GM04503 (cell line): ENCODE measurements around the gene MYO9A.

ENCODE experiments used
- DNase-seq: peaks from one replicate; pipeline ENCODE4 v3.0.0-alpha.2; 2012; ENCODE audit warnings: low read depth

The MYO9A gene

DNA sequence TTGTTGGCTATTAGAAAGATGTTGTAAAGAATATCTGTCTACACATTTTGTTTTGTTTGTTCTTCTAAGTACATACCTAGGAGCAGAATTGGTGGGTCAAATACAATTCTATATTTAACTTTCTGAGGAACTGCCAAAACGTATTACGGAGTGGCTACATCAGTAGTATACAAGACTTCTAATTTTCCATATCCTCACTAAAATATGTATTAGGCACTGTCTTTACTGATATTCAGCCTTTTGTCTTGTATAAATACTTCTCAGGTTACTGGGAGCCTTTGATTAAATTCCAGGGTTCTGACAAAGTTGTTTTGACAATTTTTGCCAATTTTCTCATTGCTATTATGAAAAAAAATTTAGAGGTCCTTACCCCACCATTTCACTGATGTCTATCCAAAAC is 160.9 kb downstream of the MYO9A start:
- no peak for DNase-seq

DNA sequence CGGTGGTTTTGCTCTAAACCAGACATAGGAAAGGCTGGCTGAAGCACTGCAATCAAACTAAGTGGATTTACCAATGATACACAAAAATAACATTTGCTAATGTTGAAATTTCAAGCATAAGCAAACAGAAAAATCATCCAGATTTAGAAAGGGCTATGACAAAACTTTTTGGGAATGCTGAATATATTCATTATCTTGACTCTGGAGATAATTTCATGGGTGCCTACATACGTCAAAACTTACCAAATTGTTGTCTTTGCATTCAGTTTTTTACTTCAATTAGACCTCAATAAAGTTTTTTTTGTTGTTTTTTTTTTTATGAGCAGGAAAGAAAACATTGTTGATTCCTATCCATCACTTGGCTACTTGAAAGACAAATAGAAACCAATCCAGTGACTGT is 166.8 kb downstream of the MYO9A start:
- DNase-seq, result no peak

DNA sequence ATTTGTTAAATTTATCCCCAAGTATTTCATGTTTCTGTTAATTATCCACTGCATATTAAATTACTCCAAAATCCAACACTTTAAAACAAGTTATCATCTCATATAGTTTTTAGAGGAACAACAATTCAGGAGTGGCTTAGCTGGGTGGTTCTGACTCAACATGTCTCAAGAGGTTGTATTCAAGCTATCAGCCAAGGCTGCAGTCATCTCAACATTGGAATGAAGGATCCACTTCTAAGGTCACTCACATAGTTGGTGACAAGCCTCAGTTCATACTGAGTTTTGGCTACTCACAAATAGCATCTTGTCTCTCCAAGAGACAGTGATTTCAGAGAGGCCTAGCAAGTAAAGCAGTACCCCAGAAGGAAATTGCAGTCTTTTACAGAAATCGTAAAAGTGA is 172.9 kb downstream of the MYO9A start:
- DNase-seq, result peak; percentile 2

DNA sequence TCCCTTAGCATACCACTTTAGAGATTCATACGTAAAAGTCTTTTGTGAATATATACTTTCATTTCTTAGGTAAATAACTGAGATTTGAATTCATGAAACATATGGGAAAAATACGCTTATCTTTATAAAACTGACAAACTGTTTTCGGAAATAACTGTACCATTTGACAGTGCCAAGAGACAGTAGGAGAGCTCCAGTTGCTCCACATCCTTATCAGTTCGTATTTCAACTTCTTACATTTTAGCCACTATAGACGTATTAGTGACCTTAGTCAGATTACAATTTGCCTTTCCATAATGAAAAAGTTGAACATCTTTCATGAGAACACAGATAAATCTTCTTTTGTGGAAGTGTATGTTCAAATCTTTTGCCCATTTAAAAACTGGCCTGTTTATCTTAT is 174.1 kb downstream of the MYO9A start:
- no peak for DNase-seq

DNA sequence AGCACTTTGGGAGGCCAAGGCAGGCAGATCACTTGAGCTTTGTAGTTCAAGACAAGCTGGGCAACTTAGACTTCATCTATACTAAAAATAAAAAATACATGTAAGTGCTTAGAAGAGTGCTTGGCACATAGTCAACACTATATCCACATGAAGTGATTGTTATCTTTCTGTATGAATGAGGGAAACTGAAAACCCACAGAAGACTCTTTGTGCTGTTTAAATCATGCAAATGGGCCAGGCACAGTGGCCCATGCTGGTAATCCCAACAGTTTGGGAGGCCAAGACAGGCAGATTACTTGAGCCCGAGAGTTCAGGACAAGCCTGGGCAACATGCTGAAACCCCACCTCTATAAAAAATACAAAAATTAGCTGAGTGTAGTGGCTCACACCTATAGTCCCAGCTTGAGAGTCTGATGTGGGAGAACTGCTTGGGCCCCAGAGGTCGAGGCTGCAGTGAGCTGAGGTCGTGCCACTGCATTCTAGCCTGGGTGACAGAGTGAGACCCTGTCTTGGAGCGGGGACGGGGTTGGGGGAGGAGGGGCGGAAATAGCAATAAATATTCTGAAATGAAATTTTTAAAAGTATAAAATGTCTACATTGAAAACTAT is 177.9 kb downstream of the MYO9A start:
- DNase-seq, result no peak

DNA sequence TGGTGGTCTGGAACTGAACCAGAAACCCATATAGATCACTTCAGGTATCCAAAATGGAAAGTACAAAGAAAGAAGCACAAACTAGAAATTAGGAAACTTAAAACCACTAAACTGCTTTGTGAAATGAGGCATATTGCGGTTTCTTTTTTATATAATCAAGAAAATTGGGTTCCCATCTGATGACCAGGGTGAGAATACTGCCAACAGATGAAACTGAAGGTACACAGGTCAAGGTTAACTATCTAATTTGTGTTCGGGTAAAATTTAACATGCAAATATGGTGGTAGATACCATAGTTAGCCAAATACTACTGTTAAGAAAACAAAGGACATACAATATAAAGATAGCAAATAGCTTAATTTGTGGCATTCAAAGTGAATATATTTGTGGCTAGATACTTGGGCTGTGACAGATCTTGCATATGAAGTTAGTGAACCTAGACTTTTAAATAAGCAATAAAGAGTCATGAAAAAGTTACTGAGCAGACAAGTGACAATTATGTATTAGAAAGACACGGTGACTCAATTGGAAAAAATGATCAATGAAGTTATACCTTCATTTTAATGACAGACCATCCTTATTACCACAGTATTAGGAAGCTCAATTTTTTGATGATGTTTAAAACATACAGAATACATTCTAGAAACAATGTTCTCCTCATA is 180.2 kb downstream of the MYO9A start:
- DNase-seq, result no peak

DNA sequence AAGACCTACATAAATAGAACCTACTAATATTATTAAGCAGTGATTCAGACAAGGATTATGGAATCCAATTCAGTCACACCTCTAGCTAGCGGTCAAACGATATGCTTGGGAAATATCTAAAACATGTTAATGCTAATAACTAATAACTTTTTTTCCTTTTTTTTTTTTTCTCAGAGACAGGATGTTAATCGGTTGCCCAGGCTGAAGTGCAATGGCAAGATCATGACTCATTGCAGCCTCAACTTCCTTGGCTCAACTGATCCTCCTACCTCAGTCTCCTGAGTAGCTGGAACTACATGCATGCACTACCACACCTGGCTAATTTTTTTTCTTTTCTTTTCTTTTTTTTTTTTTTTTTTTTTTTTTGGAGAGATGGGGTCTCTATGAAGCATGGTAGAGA is 183.5 kb downstream of the MYO9A start:
- no peak for DNase-seq

DNA sequence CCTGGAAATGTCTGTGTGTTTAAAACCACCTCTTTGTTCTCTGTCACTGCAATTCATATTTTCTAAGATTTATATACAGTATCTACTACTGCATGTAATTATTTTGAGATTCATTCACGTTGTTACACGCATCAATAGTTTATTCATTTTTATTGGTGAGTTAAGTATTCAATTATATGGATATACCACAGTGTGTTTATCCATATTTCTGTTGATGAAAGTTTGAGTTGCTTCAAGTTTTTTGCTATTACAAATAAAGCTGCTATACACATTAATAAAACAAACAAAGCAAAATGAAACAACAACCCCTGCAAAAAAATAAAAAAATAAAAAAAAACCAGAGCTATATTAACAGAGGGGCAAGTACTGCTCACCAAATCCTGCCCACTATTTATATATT is 185.3 kb downstream of the MYO9A start:
- no peak for DNase-seq

DNA sequence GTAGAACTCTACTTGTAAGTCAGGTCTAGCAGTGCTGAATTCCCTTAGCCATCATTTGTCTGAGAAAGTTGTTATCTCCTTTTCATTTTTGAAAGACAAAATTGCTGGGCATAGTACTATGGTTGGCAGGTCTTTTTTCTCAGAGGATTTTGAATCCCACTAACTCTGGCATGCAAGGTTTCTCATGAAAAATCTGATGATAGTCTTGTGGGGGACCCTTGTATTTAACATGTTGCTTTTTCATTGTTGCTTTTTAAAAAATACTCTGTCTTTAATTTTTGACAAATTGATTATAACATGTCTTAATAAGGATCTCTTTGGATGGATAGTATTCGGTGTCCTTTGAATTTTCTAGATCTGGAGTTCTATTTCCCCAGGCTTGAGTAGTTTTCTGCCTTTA is 186.7 kb downstream of the MYO9A start:
- DNase-seq, result no peak

DNA sequence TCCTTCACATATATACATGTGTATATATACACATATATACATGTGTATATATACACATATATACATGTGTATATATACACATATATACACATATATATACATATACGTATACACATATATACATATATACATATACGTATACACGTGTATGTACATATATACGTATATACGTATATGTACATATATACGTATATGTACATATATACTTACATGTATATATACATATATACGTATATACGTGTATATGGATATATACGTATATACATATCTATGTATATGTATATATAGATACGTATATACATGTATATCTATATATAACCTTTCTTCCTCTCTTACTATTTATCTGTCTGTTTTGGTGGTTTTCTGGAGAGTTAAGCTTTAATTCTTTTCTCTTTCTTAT is 192.8 kb downstream of the MYO9A start:
- no peak for DNase-seq

DNA sequence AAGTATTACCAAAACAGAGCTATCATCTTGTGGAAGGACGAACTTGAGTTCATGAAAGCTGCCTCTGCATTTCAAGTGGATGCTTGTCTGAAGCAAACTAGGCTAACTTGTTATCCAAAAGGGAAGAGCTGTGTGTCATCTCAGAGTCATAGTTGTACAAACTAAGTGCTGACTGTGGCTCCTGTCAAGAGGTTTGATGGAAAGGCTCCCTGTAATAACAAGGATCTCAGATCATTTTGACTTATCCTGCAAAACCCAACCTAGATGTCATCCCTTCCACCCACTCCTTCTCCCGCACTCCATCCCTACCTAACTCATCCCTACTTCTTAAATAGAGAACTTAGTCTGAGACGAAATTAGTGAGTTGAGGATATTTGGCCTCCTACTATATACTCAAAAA is 196.8 kb downstream of the MYO9A start:
- DNase-seq, result no peak

DNA sequence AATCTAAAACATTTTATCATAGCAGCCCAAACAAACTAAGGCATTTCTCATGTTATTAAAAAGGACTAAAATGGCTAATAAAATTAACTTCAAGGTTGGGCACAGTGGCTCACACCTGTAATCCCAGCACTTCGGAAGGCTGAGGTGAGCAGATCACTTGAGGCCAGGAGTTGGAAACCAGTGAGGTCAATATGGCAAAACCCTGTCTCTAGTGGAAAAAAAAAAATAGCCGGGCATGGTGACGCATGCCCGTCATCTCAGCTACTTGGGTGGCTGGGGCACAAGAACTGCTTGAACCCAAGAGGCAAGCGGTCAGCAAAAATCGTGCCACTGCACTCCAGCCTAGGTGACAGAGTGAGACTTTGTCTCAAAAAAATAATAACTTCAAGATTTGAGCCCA is 197.4 kb downstream of the MYO9A start:
- no peak for DNase-seq

DNA sequence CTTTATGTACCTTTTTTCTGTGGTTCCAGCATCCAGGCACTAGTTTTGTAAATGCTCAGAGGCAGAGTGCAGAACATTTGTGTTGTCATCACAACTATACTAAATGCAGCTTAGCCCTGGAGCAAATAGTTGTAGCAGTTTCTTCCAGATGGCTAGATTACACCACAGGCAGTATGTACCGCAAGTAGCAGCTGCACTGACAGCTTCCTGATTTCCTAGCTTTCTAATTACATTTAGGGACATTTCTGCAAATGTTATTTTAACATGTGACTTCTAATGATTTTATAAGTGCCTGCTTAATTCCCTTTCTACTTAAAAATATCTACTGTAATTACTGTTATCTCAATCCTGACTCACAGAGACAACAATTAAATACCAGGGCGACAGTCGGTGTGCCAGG is 201.1 kb downstream of the MYO9A start:
- DNase-seq, result no peak

DNA sequence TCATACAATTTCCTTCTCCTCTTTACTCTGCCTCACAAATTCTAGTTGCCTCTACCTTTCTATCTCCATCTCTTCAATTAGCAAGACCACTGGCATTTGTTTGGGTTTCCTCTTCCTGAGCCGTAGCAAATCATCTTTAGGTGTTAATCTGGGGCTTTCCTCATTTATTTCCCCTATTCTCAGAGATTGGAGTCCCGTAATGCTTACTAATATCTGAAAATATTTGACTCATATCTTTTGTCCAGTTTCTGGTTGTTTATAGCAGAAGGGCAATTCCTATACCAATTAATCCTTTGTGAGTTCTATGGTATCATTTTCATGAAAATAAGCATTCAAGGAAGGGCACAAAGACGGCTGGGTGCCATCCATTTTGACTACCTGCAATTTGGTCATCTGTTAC is 203.9 kb downstream of the MYO9A start:
- DNase-seq, result no peak

DNA sequence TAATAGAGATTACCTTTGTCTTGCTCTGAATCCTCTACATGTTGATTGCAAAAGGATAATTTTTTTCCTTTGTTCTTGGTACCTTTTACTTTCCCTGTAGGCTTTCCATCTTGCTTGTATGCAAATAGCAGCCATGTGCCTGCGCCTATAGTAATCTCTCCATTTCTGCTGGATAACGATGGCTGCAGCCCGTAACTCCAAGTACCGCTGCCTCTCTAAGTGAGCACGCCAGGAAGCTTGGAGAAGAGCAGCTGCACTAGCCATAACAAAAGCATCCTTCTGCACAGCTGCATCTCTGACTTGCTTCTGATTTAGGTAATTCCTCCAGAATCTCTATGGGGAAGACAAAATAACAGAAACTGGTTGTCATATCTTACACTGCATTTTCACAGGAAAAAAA is 218.3 kb downstream of the MYO9A start:
- DNase-seq, result no peak

DNA sequence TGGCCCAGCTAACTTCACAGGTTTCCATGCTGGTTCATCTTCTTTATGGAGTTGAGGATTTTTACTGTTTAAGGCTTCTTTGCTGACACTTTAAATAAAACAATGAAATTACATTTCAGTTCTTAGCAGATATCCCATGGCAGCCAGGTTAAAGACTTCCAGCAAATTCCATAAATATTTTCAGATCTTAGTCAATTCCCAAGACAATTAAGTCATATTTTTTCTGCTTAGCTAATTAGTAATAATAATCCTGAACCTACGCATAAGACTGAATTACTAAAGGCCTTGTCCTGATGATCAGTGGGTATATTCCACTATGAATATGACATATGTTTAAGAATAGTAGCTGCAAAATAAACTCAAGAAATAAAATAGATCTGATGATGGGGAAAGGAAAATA is 224.3 kb downstream of the MYO9A start:
- peak; percentile 12 for DNase-seq

DNA sequence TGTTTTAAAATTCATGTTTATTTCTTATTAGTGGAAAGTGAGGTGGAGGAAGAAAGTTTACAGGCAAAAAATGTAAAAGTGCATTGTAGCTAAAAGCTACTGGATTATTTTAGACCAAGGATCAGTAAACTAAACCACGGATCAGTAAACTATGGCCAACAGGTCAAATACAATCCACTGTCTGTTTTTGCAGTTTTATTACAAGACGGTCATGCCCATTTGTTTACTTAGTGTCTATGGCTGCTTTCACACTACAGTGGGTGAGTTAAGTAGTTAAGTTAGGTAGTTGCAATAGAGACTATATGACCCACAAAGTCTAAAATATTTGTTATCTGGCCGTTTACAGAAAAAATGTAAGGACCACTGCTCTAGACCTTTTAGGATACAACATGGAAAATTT is 225.6 kb downstream of the MYO9A start:
- DNase-seq, result no peak

DNA sequence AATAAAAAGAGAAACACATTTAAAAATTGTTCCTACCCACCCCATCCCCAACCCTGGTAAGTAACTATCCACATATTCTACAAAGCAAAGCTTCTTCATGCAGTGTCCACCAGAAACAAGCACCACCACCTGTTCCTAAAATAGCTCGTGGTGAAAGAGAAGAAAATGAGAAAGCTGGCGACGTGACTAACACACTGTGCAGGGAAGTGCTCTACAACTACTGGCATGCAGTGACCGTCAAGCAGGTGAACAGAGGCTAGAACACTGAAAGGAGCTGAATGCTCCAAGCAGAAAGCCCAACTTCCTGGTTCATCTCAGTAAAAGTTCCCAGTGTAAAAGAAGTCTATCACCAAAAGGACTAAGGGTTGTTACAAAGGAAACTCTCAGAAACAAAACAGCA is 226.9 kb downstream of the MYO9A start:
- no peak for DNase-seq

DNA sequence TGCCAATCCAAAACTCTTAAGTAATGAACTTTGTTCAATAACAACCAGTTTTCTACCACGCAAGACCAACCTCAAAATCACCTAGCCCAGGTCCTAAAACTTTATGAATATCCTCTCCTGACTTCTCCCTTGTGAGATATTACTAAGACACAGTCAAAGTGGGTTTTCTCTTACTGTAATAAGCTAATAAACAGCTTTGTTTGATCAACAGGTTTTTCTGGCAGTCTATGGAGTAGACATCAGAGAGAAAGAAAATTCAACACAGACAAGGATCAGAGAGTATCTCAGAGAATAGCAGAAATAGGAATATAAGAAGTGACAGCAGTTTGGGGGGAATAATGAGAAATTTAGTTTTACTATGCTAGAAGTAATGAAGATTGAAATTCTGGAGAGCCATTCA is 228.0 kb downstream of the MYO9A start:
- DNase-seq, result no peak

DNA sequence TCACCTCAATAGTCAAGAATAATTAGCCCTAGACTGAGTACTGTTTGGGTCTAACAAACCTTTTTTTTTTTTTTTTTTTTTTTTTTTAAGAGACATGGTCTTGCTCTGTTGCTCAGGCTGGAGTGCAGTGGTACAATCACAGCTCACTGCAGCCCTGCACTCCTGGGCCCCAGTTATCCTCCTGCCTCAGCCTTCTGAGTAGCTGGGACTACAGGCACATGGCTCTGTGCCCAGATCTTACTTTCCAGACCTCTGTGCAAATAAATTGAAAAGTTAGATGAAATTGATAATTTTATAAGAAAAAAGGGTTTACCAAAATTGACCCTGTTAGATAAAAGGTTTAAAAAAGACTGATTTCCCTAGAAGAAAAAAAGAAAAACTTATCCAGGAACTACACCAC is 228.6 kb downstream of the MYO9A start:
- no peak for DNase-seq

DNA sequence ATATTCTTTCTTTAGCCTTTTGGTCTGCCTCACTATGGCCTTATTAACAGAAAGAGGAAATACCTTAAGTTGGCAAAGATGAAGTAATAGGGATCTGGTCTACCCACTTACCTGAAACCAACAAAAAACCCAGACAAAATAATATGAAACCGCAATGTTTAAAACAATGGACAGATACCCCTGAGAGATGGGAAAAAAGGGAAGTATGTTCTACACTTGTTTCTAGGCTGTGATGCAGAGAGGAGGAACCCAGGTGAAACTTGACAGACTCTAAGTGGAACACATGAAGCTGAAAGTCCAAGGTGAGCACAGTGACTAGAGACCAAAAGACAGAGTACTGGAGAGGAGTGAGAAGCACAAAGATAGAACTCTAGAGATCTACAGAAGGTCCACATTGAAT is 229.2 kb downstream of the MYO9A start:
- no peak for DNase-seq

DNA sequence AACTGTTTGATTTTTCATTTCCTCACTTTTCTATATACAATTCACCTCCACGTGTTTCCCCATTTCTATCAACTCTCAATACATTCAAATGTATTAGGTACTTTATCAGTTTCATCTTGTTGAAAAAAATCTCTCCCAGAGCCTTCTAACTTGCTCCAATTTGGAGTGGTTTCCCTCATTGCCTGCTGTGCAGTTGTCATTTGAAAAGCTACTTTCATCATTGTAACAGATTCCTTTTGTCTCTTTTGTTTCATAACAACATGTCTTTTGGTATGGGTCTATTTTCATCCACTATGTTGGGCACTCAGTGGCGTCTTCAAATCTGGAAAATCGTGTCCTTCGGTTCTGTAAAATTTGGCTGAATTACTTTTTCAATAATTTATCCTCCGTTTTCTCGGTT is 232.6 kb downstream of the MYO9A start:
- no peak for DNase-seq

DNA sequence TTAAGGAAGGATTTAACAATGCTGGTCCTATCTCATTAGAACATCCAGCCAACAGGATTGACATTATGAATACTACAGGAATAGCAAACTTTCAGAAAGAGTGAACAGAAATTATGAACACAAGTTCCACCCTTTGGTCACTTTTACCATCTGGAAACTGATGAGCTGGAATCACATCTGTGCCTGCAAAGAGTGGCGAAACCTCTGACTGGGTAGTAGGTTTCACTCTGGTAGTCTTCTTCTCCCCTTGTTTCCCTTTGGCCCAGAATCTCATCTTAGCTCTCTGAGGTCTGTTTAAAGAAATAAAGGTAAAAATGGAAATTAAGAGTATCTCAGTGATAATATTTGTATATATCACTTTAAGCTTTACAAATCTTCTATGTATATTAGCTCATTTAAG is 234.5 kb downstream of the MYO9A start:
- no peak for DNase-seq

DNA sequence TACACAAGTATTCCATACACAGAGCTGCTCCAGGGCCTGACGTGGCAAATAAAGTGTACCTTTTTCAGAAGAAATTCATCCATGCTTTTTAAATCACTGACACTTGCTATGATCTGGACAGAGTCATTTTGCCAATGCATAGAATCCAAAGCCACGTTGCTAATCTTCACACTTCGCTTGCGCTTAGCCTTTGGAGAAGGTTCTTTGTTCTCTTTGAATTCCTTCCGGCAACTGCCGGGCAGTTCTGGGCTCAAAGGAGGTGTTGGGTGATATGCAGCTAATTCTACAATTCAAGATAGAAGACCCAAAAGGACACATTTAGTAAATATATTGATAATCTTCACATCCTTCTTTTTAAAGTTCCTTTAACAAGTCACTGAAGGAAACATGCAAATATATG is 237.7 kb downstream of the MYO9A start:
- DNase-seq, result no peak

DNA sequence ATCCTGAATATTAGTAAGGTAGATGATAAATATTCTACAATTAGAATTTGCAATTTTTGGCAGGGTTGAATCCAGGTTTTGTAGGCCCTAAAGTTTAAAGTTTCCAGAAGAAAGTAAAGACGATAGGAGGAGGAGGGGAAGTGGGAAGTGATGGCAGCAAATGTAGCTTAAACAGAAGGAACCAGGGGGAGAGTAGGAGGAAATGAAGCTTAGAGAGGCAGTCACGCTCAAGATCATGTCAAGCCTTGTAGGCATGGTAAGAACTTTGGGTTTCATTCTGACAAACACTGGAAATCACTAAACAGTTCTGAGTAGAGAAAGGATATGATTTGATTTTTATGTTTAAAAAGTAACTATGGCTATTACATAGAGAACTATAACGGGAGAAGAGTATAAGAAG is 243.7 kb downstream of the MYO9A start:
- no peak for DNase-seq
